KOPT-K1 (cell line): Measurements from ENCODE around the gene GBP1.
"Not testable (repeated sequence)": the region's sequence is repeated elsewhere in the genome, so short reads cannot be mapped to it uniquely, and the experiment has no call there.

Source experiments
- H3K27ac ChIP-seq: fragments of 200-600 bp; sonication (generic); 2 replicates; pipeline ENCODE4 v1.5.1; 2016; ENCODE audit warnings: antibody characterized with exemption, mild to moderate bottlenecking, low read depth, low read length; ENCODE audit not compliant: poor library complexity, severe bottlenecking
- H3K36me3 ChIP-seq: fragments of 200-600 bp; sonication (generic); 2 replicates; pipeline ENCODE4 v1.5.1; 2017; ENCODE audit warnings: antibody characterized with exemption, mild to moderate bottlenecking, low read length, moderate library complexity; ENCODE audit not compliant: insufficient read depth
- H3K9me3 ChIP-seq: fragments of 200-600 bp; sonication (generic); 2 replicates; pipeline ENCODE4 v1.5.1; 2017; ENCODE audit warnings: antibody characterized with exemption, low read length, mild to moderate bottlenecking; ENCODE audit not compliant: insufficient read depth, poor library complexity, severe bottlenecking

Gene GBP1

GRCh38 chr1:89044970-89045721, 19.9 kb downstream of the GBP1 start:
- Histone ChIP-seq H3K9me3 (peaks cover 18% of the 10 kb centered on the region), H3K36me3 (no peaks in the 10 kb centered on the region; the same call in 1 of the 2 replicates), H3K27ac (no peak overlapping the region)

- no peaks in the 10 kb centered on the region; the same call in 1 of the 2 replicates for H3K36me3 ChIP-seq
- no peak overlapping the region for H3K27ac ChIP-seq
- peaks cover 18% of the 10 kb centered on the region for H3K9me3 ChIP-seq
Measured at GRCh38 chr1:89043940-89044339, 21.1 kb downstream of the GBP1 start.

DNA sequence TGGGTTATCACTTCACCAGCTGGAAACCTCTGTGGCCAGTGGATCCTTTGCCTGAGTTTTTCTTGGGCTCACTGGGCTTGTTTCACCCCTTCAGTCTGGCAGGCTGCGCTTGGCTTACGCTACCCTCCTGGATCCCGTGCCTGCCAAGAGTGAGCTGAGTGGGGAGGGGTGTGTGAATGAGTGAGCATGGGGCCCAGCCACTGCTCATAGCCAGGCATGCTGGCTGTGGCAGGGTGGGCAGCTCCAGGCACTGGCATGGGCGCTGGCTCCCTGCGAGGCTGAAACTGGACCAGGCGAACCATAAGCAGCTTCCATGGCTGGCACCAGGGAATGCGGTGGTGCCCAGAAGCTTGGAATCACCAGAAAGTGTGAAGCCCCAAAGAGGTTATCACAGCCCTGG, 22.5 kb downstream of the GBP1 start:
- Histone ChIP-seq H3K36me3 (no peaks in the 10 kb centered on the region), H3K9me3 (peaks cover 18% of the 10 kb centered on the region), H3K27ac (no peak overlapping the region)

DNA sequence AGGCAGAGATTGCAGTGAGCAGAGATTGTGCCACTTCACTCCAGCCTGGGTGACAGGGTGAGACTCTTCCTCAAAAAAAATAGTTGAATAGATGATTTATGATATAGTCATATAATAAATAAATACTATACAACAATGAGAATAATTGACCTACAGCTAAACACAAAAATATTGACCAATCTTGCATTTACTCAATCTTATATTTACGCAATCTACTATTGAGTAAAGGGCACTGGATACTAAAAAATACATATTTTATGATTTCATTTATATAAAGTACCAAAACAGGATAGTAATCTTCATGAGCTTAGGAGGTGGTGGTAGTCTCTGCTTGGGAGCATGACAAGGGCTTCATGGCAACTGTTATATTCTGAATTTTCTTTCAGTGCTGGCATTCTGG, 23.3 kb downstream of the GBP1 start:
- H3K27ac ChIP-seq = no peak overlapping the region
- no peaks in the 10 kb centered on the region for H3K36me3 ChIP-seq
- H3K9me3 ChIP-seq = peaks cover 18% of the 10 kb centered on the region

GRCh38 chr1:89041119-89041641, 23.8 kb downstream of the GBP1 start:
- peaks cover 18% of the 10 kb centered on the region for H3K9me3 ChIP-seq
- no peak overlapping the region for H3K27ac ChIP-seq
- H3K36me3 ChIP-seq = no peaks in the 10 kb centered on the region

DNA sequence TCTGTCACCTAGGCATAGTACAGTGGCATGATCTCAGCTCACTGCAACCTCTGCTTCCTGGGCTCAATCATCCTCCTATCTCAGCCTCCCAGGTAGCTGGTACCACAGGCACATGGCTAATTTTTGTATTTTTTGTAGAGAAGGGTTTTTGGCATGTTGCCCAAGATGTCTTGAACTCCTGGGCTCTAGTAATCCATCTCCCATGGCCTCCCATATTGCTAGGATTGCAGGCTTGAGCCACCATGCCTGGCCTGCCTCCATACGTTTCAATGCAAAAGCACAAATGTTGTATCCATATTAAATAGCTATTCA, 24.7 kb downstream of the GBP1 start:
- Histone ChIP-seq H3K36me3 (no peaks in the 10 kb centered on the region), H3K9me3 (peaks cover 18% of the 10 kb centered on the region), H3K27ac (no peak overlapping the region)

DNA sequence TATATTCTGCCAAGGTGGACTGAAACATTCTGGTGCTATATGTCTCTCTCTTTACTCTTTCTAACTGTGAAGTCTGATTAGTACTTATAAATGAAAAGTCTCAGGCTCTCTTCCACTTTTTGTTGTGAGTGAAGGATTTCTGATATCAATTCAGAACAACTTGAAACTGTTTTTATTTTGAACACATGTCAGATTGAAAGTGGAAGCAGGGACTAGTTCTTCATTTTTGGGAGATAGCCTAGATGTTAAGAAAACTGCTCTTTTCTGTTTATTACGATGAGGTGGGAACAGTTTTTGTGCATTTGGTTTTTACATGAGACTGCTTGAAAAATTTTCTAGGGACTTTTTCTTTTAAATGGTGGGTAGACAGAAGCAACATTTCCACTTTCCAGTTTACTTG, 27.8 kb downstream of the GBP1 start:
- Histone ChIP-seq H3K27ac (no peak overlapping the region), H3K36me3 (no peaks in the 10 kb centered on the region), H3K9me3 (peaks cover under 1% of the 10 kb centered on the region)

GRCh38 chr1:89035080-89035479, 29.9 kb downstream of the GBP1 start:
- no peaks in the 10 kb centered on the region for H3K9me3 ChIP-seq
- no peaks in the 10 kb centered on the region for H3K36me3 ChIP-seq
- H3K27ac ChIP-seq = no peak overlapping the region

DNA sequence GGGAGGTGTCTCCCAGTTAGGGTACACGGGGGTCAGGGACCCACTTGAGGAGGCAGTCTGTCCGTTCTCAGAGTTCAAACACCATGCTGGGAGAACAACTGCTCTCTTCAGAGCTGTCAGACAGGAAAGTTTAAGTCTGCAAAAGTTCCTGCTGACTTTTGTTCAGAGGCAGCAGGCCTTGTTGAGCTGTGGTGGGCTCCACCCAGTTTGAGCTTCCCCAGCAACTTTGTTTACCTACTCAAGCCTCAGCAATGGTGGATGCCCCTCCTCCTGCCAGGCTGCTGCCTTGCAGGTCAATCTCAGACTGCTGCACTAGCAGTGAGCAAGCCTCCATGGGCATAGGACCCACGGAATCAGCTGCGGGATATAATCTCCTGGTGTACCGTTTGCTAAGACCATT, 31.0 kb downstream of the GBP1 start:
- H3K9me3 ChIP-seq, H3K27ac ChIP-seq, H3K36me3 ChIP-seq: not testable (repeated sequence)

- not testable (repeated sequence) for H3K9me3 ChIP-seq, H3K36me3 ChIP-seq, H3K27ac ChIP-seq
Measured at GRCh38 chr1:89029051-89029450, 36.0 kb downstream of the GBP1 start.

DNA sequence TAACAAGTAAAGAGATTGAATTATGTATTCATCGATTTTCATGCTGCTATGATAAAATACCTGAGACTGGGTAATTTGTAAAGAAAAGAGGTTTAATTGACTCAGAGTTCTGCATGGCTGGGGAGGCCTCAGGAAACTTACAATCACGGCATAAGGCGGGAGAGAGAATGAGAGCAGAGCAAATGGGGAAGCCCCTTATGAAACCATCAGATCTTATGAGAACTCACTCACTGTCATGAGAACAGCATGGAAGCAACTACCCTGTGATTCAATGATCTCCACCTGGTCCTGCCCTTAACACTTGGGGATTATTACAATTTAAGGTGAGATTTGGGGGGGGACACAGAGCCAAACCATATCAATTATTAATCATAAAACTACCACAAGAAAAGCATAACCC, 39.1 kb downstream of the GBP1 start:
- Histone ChIP-seq H3K9me3 (peaks cover 10% of the 10 kb centered on the region), H3K36me3 (no peaks in the 10 kb centered on the region), H3K27ac (no peak overlapping the region)

DNA sequence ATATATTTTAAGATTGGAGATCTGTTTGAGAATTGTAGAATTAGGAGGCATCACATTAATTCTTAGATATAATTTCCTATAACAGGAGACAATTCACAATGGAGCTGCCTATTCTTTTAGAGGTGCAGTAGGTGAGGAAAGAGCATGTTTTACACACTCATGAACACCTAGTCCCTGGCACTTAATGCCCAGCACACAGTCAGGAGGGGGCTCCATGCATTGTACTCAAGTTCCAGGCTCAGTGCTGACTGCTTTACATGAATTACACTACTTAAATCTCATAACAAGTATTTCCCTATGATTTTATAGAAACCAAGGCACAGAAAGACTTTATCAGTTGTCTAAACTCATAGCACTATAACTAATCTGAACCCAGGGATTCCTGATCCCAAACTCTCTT, 42.0 kb downstream of the GBP1 start:
- peak overlapping the region; percentile 90 for H3K27ac ChIP-seq

DNA sequence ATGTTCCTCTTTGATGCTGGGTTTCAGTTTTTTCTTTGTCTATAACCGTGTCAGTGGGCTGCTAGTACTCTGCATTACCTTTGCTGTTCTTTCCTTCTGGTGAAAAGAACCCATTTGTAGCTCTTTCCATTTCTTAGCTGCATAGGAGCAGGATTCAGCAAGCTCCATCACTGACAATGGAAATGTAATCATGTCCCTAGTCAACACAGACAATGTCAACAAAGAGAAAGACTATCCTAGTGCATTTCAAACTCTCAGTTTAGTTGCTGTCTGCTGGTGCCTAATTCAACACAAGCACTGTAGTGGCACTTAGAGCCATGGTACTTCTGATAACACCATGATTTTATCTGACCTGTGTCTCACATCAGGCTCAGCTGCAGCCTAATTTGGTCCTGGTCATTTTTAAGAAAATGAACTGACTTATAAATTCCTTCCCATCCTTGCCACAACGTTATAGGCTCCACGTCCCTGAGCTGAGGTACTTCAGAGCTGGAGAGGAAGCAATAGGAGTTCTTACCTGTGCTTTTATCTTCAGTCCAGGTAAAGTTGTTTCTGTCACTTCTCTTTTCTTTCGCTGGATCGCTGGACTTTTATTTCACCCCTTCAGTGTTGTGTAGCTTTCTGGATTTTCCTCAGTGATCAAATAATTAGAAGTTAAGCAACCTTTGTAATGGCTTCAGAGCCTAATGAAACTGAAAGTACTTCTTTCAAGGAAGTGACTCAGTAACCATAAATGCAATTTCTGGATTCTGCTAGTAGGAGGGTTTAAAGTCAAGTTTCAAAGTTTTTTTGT, 42.6 kb downstream of the GBP1 start, which contains the start of gene GBP3:
Gene GBP3 (minus strand): TSS at position 700 of the 793 bp plus-strand sequence. CDS start 2,145 bp downstream, outside the sequence.
- Histone ChIP-seq H3K36me3 (peaks cover 31% of the 10 kb centered on the region), H3K9me3 (peaks cover 10% of the 10 kb centered on the region), H3K27ac (peak within 1 kb of the TSS; percentile 90)

More for the DNA sequence above, 42.0 kb downstream of the GBP1 start:
- peaks cover 10% of the 10 kb centered on the region for H3K9me3 ChIP-seq
- H3K36me3 ChIP-seq = peaks cover 25% of the 10 kb centered on the region

GRCh38 chr1:89018318-89018717, 46.7 kb downstream of the GBP1 start:
- H3K36me3 ChIP-seq = peaks cover 72% of the 10 kb centered on the region
- not testable (repeated sequence) for H3K9me3 ChIP-seq, H3K27ac ChIP-seq

GRCh38 chr1:89008511-89008910, 56.5 kb downstream of the GBP1 start:
- Histone ChIP-seq H3K27ac (no peak overlapping the region), H3K9me3 (no peaks in the 10 kb centered on the region), H3K36me3 (peaks cover 92% of the 10 kb centered on the region)
